H1 (cell line): Measurements from ENCODE around the gene CHAD. TPM values are rescaled to one million over a fixed set of nuclear protein-coding genes. Genes with fewer than 3 reads are reported as not detected.

Experiments
- CTCF ChIA-PET: fragments of 300-600 bp; sonication (Branson Sonifier 250); formaldehyde crosslinking; loops from one replicate; lab custom pipeline; 2021; ENCODE audit not compliant: partially characterized antibody; lab: Charles Lee
- POLR2A ChIA-PET: fragments of 300-600 bp; sonication (Branson Sonifier 250); formaldehyde crosslinking; loops from one replicate; lab custom pipeline; 2021; ENCODE audit warnings: inconsistent platforms; ENCODE audit not compliant: partially characterized antibody; lab: Charles Lee
- DNase-seq, 2 experiments: peaks; one replicate each; pipeline versions ENCODE4 v3.0.0 to v3.0.0-alpha.2; 2010 to 2022; ENCODE audit warnings: low spot score in 2 of 2, low read depth in 1 of 2, mixed read lengths in 1 of 2
- FAIRE-seq: peaks from 2 replicates; lab custom pipeline; 2011; peaks lifted over from hg19 to GRCh38; lab: Jason Lieb, UNC
- H2AFZ ChIP-seq: 2 replicates; pipeline ENCODE4 v1.8.1; 2012; ENCODE audit warnings: low read length, inconsistent platforms
- H2AK5ac ChIP-seq: 2 replicates; pipeline ENCODE4 v1.6.1; 2013; ENCODE audit warnings: low read depth, low read length
- H2BK120ac ChIP-seq: replicated peaks from 2 replicates; pipeline ENCODE3; 2013; ENCODE audit warnings: low read depth, low read length, inconsistent platforms
- H2BK12ac ChIP-seq: 2 replicates; pipeline ENCODE4 v1.6.1; 2013; ENCODE audit warnings: low read depth, low read length
- H2BK15ac ChIP-seq: 2 replicates; pipeline ENCODE4 v1.6.1; 2013; ENCODE audit warnings: low read length
- H2BK20ac ChIP-seq: 2 replicates; pipeline ENCODE4 v1.6.1; 2013; ENCODE audit warnings: low read length
- H2BK5ac ChIP-seq: 2 replicates; pipeline ENCODE4 v1.6.1; 2013; ENCODE audit warnings: low read depth, low read length
- H3K14ac ChIP-seq: 2 replicates; pipeline ENCODE4 v1.6.1; 2013; ENCODE audit warnings: inconsistent platforms; ENCODE audit not compliant: insufficient read length
- H3K18ac ChIP-seq: 2 replicates; pipeline ENCODE4 v1.6.1; 2013; ENCODE audit warnings: low read length; ENCODE audit errors: extremely low read depth
- H3K23ac ChIP-seq: 2 replicates; pipeline ENCODE4 v1.6.1; 2013; ENCODE audit warnings: inconsistent platforms; ENCODE audit not compliant: insufficient read length
- H3K23me2 ChIP-seq: 2 replicates; pipeline ENCODE4 v1.6.1; 2013; ENCODE audit warnings: low read depth, low read length
- H3K27ac ChIP-seq: 2 replicates; pipeline ENCODE4 v1.6.1; 2011; ENCODE audit warnings: low read depth, low read length, inconsistent platforms
- H3K27me3 ChIP-seq, 4 experiments: replicated peaks in 1 of 4; 1 replicate in 1 of 4; 2 replicates in 3 of 4; pipeline versions ENCODE4 v1.6.1 to v1.8.1; 2011 to 2013; ENCODE audit warnings: low read length in 3 of 4, mild to moderate bottlenecking in 3 of 4, inconsistent platforms in 2 of 4, mixed read lengths in 2 of 4, moderate library complexity in 1 of 4; ENCODE audit not compliant: control insufficient read depth in 3 of 4, insufficient read depth in 3 of 4; ENCODE audit errors: extremely low read depth in 1 of 4
- H3K36me3 ChIP-seq, 4 experiments: 2 replicates each; pipeline versions ENCODE4 v1.6.1 to v1.8.1; 2011 to 2013; ENCODE audit warnings: mild to moderate bottlenecking in 4 of 4, low read length in 3 of 4, moderate library complexity in 2 of 4, control low read depth in 1 of 4, inconsistent platforms in 1 of 4; ENCODE audit not compliant: insufficient read depth in 4 of 4, control insufficient read depth in 2 of 4
- H3K4ac ChIP-seq: replicated peaks from 2 replicates; pipeline ENCODE3; 2013; ENCODE audit warnings: low read length, low read depth, mixed read lengths, inconsistent platforms; ENCODE audit not compliant: insufficient read length
- H3K4me1 ChIP-seq, 4 experiments: replicated peaks in 1 of 4; 1 replicate in 1 of 4; 2 replicates in 3 of 4; pipeline versions ENCODE4 v1.6.1 to v1.8.1; 2011 to 2013; ENCODE audit warnings: low read length in 3 of 4, inconsistent platforms in 2 of 4, mixed read lengths in 1 of 4; ENCODE audit not compliant: insufficient read depth in 4 of 4, control insufficient read depth in 3 of 4
- H3K4me2 ChIP-seq, 2 experiments: 2 replicates each; pipeline versions ENCODE4 v1.6.1 to v1.8.1; 2011 to 2013; ENCODE audit warnings: low read depth in 2 of 2, low read length in 2 of 2, control low read depth in 1 of 2, inconsistent platforms in 1 of 2, mild to moderate bottlenecking in 1 of 2; ENCODE audit not compliant: insufficient read depth in 1 of 2
- H3K4me3 ChIP-seq, 4 experiments: fragments of 200-600, 300-600 bp in 1 of 4; sonication (generic), shearing (Covaris generic), sonication (Bioruptor Twin) in 1 of 4; 2 replicates each; pipeline versions ENCODE4 v1.5.1 to v1.8.1; 2011 to 2016; ENCODE audit warnings: low read length in 4 of 4, low read depth in 3 of 4, control low read depth in 2 of 4, inconsistent platforms in 2 of 4, mild to moderate bottlenecking in 2 of 4, mixed read lengths in 1 of 4, moderate library complexity in 1 of 4; ENCODE audit not compliant: insufficient read depth in 2 of 4; ENCODE audit errors: extremely low read depth in 1 of 4
- H3K56ac ChIP-seq: replicated peaks from 2 replicates; pipeline ENCODE3; 2013; ENCODE audit warnings: low read depth, mild to moderate bottlenecking, mixed read lengths, low read length, inconsistent platforms; ENCODE audit not compliant: insufficient read length
- H3K79me1 ChIP-seq: 2 replicates; pipeline ENCODE4 v1.6.1; 2013; ENCODE audit warnings: low read depth, low read length, control low read depth
- H3K79me2 ChIP-seq, 2 experiments: 2 replicates each; pipeline versions ENCODE4 v1.6.1 to v1.8.1; 2012 to 2013; ENCODE audit warnings: low read length in 2 of 2, mild to moderate bottlenecking in 2 of 2, inconsistent platforms in 1 of 2; ENCODE audit not compliant: insufficient read depth in 2 of 2, control insufficient read depth in 1 of 2
- H3K9ac ChIP-seq, 4 experiments: replicated peaks in 1 of 4; 1 replicate in 1 of 4; 2 replicates in 3 of 4; pipeline versions ENCODE4 v1.6.1 to v1.8.1; 2011 to 2013; ENCODE audit warnings: low read depth in 3 of 4, low read length in 3 of 4, control low read depth in 2 of 4, mild to moderate bottlenecking in 2 of 4, moderate library complexity in 2 of 4, inconsistent platforms in 1 of 4; ENCODE audit errors: extremely low read depth in 1 of 4
- H3K9me3 ChIP-seq, 2 experiments: 2 replicates each; pipeline versions ENCODE4 v1.6.1 to v1.8.1; 2012 to 2013; ENCODE audit warnings: mild to moderate bottlenecking in 2 of 2, moderate library complexity in 2 of 2, control low read depth in 1 of 2, inconsistent platforms in 1 of 2, low read depth in 1 of 2, low read length in 1 of 2, mixed read lengths in 1 of 2; ENCODE audit not compliant: insufficient read depth in 2 of 2
- H4K20me1 ChIP-seq, 2 experiments: replicated peaks in 1 of 2; 2 replicates each; pipeline versions ENCODE3 to v1.8.1; 2011 to 2013; ENCODE audit warnings: inconsistent platforms in 2 of 2, low read length in 2 of 2, mild to moderate bottlenecking in 1 of 2; ENCODE audit not compliant: insufficient read depth in 2 of 2, control insufficient read depth in 1 of 2
- H4K5ac ChIP-seq: 2 replicates; pipeline ENCODE4 v1.6.1; 2013; ENCODE audit warnings: low read length, low read depth, mixed read lengths, inconsistent platforms; ENCODE audit not compliant: insufficient read length
- H4K8ac ChIP-seq: 2 replicates; pipeline ENCODE4 v1.8.0; 2013; ENCODE audit warnings: mild to moderate bottlenecking, moderate library complexity, low read length, inconsistent platforms; ENCODE audit not compliant: insufficient read depth; ENCODE audit errors: extremely low read depth
- H4K91ac ChIP-seq: replicated peaks from 2 replicates; pipeline ENCODE3; 2013; ENCODE audit warnings: low read length, mixed read lengths, inconsistent platforms; ENCODE audit not compliant: insufficient read length
- CEBPB ChIP-seq: IDR thresholded peaks from 2 replicates; pipeline ENCODE4 v1.6.1; 2012; ENCODE audit warnings: low read depth, low read length
- EZH2 ChIP-seq: fragments of 200-600 bp; sonication (generic); IDR thresholded peaks from 2 replicates; pipeline ENCODE4 v1.7.1; 2012; ENCODE audit warnings: low read depth, mild to moderate bottlenecking, moderate library complexity, low read length, inconsistent platforms; ENCODE audit not compliant: severe bottlenecking
- KDM1A ChIP-seq: fragments of 200-600, 300-600 bp; sonication (generic); IDR thresholded peaks from 2 replicates; pipeline ENCODE4 v1.7.1; 2016; ENCODE audit warnings: mild to moderate bottlenecking, low read length, borderline replicate concordance
- RBBP5 ChIP-seq: IDR thresholded peaks from 2 replicates; pipeline ENCODE4 v1.7.1; 2012; ENCODE audit warnings: low read depth, mild to moderate bottlenecking, inconsistent platforms, low read length, moderate library complexity, borderline replicate concordance
- TAF7 ChIP-seq: optimal IDR thresholded peaks from 2 replicates; pipeline ENCODE3; 2011; ENCODE audit warnings: low read depth, mild to moderate bottlenecking, inconsistent platforms, low read length, moderate library complexity, borderline replicate concordance
- WGBS, 2 experiments: shearing (Covaris generic) in 1 of 2; methylation state at CpG; one replicate each; pipeline versions ENCODE4 v1.1.6 to v1.1.7; 2013 to 2015; ENCODE audit warnings: low lambda C conversion rate in 2 of 2, mixed read lengths in 2 of 2, inconsistent platforms in 1 of 2, low coverage in 1 of 2, missing lambda C conversion rate in 1 of 2; ENCODE audit not compliant: insufficient replicate concordance in 2 of 2, insufficient coverage in 1 of 2, insufficient read length in 1 of 2; ENCODE audit errors: extremely low coverage in 1 of 2, missing lambda C conversion rate in 1 of 2; 5-methylcytosine and 5-hydroxymethylcytosine counted together
- polyA plus RNA-seq, 7 experiments: library from polyadenylated mRNA; depleted of rRNA in 3 of 7; stranded (reverse) in 5 of 7; unstranded in 2 of 7; fragments of >200 nt in 5 of 7; fragments of 200-250 nt in 2 of 7; gene quantifications; 1 replicate in 5 of 7; 2 replicates in 1 of 7; 4 replicates in 1 of 7; pipeline versions ENCODE4 v1.2.1 to v1.2.3, GENCODE V29; 2011 to 2013; ENCODE audit warnings: missing spikeins in 2 of 7, mixed read lengths in 2 of 7
- total RNA-seq: library from RNA; stranded (reverse); fragmentation: NEBNext Ultra II Directional; extraction: Animal tissue kit (Norgen Biotek cat#: 25700); gene quantifications from 2 replicates; pipeline ENCODE4 v1.2.1, GENCODE V29; 2021

Gene CHAD
- total and polyA plus RNA-seq, 2 of the 8 experiments (the other 6 are each of a cell fraction or from before 2014, with no cell fraction given) = 0.03 TPM; not detected in 1

- H2AK5ac ChIP-seq = no peak overlapping the region
- no peak overlapping the region for H4K5ac ChIP-seq
- ChIA-PET CTCF (interaction anchor here (0.6 to 8.8 kb wide), 6 partner anchors 14 to 113 kb away, joined by 3 to 49 read pairs (median 4); partner anchors contain the start of gene LRRC59), POLR2A (interaction anchor here (1.1 to 1.2 kb wide), 2 partner anchors 48 to 88 kb away, joined by 3 to 4 read pairs; partner anchors contain the start of gene ACSF2)
- no peaks in the 10 kb centered on the region for H3K36me3 ChIP-seq
- H2BK15ac ChIP-seq = no peak overlapping the region
- no peaks in the 10 kb centered on the region for H3K9me3 ChIP-seq
- H3K4ac ChIP-seq = no peak overlapping the region
- DNase-seq = no peak
- H3K9ac ChIP-seq = no peak overlapping the region
- H3K79me1 ChIP-seq = no peaks in the 10 kb centered on the region
- no peak overlapping the region for H4K91ac ChIP-seq
- WGBS, 2 experiments = 86% methylated on average over 6 of the region's 6 CpGs; no CpG with 5 or more reads in 1 of the 2 experiments
- no peak overlapping the region for H2BK5ac ChIP-seq
- H2BK12ac ChIP-seq = no peak overlapping the region
- H3K23ac ChIP-seq = no peak overlapping the region
- no peak overlapping the region for H3K4me2 ChIP-seq
- no peak overlapping the region for H2AFZ ChIP-seq
- no peaks in the 10 kb centered on the region for H4K20me1 ChIP-seq
- peaks cover 0 to 5% (median 2%) of the 10 kb centered on the region in 4 experiments; a peak in 6 of 7 replicates for H3K4me1 ChIP-seq
- peaks cover 0 to 13% (median 8%) of the 10 kb centered on the region in 4 experiments; a peak in 5 of 7 replicates for H3K27me3 ChIP-seq
- no peaks in the 10 kb centered on the region for H3K79me2 ChIP-seq
- no peak overlapping the region for H2BK120ac ChIP-seq
- H4K8ac ChIP-seq = no peak overlapping the region
- H3K23me2 ChIP-seq = peaks cover 8% of the 10 kb centered on the region
- no peak overlapping the region for H3K27ac ChIP-seq
- H3K4me3 ChIP-seq = no peak overlapping the region
- TF ChIP-seq KDM1A (no peak), EZH2 (no peak), CEBPB (no peak), RBBP5 (no peak), TAF7 (no peak)
- FAIRE-seq = no peak
- no peak overlapping the region for H3K56ac ChIP-seq
- no peak overlapping the region for H2BK20ac ChIP-seq
- H3K18ac ChIP-seq = no peak overlapping the region
- H3K14ac ChIP-seq = no peak overlapping the region
These were observed 5.8 kb upstream of the CHAD start for GRCh38 chr17:50474523-50474922.
